ENCODE data around the gene MTFR1L.

MTFR1L gene

DNA sequence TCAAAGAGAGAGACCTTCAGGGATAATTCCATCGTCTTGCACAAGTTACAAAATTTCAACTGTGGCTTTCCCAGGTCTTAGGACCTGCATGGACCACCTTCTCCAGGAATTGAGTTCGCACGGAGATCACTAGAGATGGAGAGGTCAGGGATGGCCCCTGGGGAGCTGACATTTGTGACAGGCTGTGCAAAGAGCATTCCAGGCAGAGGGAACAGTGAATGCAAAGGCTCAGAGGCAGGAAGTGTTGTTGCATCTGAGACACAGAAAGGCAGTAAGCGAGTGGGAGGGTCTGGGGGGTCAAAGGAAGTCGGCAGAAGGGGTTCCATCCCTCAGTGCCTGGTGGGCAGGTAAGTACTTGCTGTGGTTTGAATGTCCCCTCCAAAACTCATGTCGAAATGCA lies 29.3 kb upstream of the MTFR1L start:
- DNase-seq (ENCODE audit: low read depth in 2 of 2, low spot score in 1 of 2) = no peak

DNA sequence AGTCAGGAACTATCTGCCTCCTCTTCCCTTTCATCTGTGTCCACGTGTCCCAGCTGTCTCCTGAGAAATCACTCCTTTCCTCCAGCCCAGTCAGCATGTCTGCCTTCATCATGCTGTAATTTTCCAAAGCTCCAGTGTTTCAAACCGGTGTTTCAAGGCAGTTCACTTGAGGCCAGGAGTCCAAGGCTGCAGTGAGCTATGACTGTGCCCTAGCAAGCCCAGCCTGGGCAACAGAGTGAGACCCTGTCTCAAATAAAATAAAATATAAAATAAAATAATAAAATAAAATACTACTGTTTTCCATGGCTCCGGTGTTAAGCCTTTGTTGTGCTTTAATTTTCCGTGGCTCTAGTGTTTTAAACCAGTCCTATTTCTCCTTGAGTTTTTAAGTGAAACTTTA lies 27.6 kb upstream of the MTFR1L start:
- DNase-seq (ENCODE audit: low read depth in 2 of 2, low spot score in 1 of 2) = no peak

DNA sequence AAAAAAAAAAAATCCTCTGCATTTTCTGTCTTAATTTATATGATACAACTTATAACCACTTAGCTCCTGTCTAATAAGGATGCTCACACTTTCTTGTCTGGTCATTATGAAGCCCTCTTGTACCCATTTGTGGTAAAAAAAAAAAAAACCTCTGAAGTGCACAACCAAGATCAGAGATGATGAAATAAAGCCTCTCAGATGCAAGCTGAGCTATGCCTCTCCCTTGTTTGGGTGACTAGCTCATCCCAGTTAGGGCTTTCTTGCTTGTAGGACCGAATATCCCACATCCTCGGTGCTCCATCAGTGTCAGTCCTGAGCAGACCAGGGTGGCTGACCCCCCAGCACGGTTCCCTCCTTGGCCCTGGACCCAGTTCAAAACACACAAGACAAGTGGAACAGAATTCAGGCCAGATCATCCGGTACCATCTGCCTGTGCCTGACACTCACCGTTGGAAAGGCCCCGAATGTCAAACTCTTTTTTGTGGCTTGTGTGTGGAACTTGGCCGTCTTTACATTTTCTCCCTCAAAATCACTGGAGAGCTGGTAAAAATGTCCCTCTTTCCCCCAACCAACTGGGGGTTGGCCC lies 26.1 kb upstream of the MTFR1L start:
- no peak for DNase-seq (ENCODE audit: low read depth in 2 of 2, low spot score in 1 of 2)

DNA sequence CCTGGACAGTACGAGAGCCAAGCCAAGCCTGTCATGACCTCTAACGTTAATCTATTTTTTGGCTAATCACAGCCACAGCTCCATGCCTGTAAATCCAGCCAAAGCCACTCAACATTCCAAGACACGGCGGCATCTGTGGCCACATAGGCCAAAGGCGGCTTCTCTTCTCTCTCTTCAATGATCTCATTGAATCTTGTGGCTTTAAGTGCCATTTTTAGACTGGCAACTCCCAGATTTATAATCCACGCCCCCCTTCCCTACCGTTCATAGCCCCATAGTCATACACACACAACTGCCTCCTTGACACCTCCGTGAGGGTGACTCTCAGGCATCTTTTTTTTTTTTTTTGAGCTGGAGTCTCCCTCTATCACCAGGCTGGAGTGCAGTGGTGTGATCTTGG lies 25.4 kb upstream of the MTFR1L start:
- no peak for DNase-seq (ENCODE audit: low read depth in 2 of 2, low spot score in 1 of 2)

DNA sequence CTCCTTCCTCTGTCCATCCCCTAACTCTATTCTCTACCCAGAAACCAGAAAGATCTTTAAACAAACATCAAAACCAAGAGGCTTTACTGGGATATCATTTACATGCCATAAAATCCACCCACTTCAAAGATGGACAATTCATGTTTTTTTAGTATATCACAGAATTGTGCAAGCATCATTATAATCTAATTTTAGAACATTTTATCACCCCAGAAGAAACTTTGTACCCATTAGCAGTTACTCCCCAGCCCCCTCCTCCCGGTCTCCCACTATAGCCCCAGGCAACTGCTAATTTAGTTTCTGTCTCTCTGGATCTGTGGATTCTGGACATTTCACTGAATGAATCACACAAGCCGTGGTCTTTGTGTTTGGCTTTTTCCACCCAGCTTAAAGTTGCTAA lies 24.5 kb upstream of the MTFR1L start:
- DNase-seq (ENCODE audit: low read depth in 2 of 2, low spot score in 1 of 2) = no peak

DNA sequence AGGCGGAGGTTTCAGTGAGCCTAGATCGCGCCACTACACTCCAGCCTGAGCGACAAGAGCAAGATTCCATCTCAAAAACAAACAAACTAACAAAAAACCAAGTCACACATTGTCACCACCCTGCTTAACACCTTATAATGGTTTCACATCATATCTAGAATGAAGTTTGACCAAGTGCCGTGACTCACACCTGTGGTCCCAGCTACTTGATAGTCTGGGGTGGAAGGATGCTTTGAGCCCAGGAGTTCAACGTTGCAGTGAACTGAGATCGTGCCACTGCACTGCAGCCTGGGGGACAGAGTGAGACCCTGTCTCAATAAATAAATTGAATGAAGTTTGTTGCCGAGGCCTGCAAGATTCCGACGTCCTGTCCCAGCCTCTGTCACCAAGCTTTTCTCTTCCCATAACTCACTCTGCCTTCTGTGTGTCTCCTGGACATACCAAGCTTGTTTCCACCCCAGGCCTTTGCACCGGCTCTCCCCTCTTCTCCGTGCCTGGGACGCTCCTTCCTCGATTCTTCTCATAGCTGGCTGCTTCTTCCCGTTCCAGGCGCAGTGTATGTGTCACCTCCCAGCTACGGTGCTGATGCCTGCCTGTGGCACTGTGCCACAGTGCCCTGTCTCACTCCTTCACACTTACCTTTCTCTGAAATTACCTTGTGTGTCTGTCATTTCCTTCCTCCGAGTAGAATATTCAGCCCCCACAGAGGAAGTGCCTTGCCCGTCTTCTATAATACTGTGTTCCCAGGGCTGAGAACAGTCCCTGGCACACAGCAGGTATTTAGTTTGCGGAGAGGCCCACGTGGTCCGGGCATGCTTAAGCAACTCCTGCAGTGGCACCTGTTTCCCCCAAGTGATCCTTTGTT lies 23.6 kb upstream of the MTFR1L start:
- no peak for DNase-seq (ENCODE audit: low read depth in 2 of 2, low spot score in 1 of 2)

DNA sequence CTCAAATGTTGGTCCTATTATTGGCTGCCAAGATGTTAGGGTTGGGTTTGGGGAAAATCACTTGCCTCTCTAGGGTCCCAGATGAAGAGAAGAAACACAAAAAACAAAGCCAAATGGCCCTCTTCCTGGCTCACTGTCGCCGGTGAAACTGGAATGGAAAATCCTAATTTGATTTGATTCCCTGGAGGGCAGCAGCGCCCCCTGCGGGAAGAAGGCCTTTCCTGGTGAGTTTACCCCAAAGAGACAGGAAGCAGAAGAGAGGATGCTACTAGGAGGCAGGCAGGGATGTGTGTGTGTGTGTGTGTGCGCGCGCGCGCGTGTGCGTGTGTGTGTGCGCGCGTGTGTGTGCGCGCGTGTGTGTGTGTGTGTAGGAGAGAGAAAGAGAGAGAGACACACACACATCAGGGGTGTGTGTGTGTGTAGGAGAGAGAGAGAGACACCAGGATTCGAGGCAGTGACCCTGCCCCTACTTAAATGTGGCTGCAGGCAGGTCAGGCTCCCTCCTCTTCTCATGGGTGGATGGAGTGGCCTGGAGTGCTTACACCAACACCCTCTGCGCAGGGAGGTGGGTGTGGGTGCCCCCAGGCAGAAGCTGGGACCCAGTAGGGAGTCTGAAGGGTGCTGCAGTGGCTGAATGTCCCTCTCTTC lies 22.8 kb upstream of the MTFR1L start:
- DNase-seq (ENCODE audit: low read depth in 2 of 2, low spot score in 1 of 2) = peak; percentile 49 to 73

DNA sequence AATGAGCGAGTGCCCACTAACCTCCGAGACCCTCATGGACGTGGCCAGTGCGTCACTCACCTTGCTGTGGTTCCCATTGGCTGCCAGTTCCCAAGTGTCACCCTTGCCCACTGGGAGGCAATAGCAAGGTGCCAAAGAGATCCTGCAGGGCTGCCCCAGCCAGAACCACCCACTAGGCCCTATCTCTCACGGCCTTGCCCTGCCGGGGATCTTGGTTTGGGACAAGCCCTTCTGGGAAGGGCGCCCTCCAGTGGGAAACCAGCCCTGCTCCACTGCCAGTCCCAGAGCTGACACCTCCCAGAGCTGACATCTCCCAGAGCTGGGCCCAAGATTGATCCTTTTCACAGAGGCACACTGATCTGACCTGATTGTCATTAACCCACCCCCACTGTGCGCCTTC lies 21.8 kb upstream of the MTFR1L start:
- no peak for DNase-seq (ENCODE audit: low read depth in 2 of 2, low spot score in 1 of 2)

DNA sequence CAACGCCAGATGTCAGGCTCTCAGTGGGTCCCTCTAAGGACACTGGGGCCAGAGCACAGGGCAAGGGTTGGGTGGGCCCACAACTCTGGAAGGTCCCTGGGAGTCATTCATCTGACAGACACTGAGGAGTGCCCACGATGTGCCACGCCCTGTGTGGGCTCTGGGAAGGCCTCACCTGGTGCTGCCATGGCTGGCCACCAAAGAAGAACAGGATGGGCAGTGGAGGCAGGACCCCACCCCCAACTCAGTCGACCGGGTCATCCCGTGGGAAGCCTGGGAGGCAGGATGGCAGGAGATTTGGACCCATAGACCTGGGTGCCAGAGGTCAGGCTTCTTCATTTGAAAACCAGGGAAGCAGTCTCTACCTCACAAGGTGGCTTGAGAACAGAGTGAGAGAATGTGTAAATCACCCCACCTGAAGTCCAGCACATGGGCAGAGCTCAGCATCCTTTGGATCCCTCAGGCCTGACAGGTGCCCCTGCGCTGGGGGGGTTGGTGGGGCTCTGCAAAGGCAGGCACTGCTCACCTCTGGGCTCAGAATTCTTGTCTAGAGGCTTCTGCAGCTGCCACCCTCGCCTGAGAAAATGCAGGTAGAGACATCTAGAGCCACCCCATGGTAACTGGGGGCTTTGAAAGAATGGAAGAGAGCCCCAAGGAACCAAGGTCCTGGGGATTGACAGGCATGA lies 20.9 kb upstream of the MTFR1L start:
- DNase-seq (ENCODE audit: low read depth in 2 of 2, low spot score in 1 of 2) = no peak

DNA sequence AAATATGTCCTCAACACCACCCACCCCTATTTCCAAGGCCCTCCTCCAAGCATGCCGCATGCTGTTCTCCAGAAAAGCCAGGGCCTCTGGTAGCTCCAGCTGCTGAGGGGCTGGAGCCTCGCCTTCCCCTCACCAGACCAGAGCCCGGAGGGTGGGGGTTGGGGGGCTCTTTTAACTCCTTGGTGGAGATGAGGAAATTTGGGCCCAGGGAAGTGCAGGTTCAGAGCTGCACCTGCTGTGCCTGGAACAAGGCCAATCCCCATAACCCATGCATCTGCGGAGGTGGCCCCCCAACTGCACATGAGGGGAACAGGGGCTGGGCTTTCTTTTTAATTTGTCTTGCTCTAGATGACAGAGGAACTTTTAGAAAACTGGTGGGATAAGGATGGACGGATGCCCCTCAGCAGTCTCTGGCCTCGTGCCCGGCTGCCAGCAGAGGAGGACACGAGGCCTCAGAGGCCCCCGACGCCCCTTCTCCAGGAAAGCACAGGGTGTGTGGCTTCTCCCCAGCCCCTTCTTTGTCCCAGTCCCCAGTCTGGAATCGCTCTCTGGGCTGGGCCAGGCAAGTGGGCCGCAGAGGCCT lies 20.3 kb upstream of the MTFR1L start:
- no peak for DNase-seq (ENCODE audit: low read depth in 2 of 2, low spot score in 1 of 2)

DNA sequence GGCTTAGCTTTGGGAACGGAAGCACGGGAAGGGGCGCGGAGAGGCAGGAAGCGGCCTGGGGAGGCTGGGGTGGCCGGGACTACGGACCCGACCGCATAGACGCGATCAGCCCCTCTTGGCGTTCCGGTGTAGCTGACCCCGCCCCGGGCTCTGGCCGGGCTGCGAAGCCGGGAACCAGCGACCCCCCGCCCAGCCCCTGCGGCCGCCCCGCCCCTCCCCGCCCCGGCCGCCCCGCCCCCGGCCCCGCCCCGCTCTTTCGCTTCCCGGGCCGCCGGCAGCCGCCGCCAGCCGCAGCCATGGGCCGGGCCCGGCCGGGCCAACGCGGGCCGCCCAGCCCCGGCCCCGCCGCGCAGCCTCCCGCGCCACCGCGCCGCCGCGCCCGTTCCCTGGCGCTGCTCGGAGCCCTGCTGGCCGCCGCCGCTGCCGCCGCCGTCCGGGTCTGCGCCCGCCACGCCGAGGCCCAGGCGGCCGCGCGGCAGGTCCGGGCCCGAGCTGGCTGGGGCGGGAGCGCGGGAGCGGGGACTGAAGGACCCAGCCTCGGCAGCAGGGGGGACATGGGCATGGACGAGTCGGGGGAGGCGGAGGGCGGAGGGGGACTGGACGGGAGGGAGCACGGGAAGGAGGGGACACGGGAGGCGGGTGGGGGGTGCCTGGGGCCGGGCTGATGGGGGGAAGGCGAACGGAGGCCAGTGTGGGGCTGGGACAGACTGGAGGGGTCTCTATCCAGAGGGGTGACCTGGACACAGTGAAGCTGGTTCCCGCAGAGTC lies 19.6 kb upstream of the MTFR1L start, which contains the start of gene SELENON:
SELENON (plus strand) TSS at position 259 of the 768 bp plus-strand sequence; CDS start at position 297, 38 bp downstream.
- no peak for DNase-seq (ENCODE audit: low read depth in 2 of 2, low spot score in 1 of 2)

DNA sequence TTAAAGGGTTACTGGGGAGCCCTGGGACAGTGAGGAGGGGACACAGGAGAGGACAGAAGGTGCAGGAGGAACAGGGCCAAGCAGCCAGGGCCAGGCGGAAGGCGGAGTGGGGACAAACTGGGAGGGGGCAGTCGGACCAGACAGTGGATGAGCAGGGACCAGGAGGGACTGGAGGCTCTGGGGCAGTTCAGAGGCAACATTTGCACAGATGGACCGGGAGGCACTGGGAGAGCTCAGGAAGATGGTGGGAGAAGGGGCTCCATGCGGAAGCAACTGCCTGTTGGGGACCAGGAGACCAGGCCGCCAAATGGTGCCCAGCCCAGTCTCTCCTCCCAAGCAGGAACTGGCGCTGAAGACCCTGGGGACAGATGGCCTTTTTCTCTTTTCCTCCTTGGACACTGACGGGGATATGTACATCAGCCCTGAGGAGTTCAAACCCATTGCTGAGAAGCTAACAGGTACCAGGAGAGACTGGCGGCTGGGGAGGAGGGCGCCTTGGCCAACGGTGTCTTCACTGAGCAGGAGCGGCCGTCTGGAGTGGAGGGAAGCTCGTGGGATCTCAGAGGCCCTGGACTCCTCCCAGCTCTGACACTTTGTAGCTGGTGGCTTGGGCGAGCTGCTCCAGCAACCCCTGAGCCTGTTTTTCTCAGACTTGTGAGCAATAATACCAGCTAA lies 18.9 kb upstream of the MTFR1L start:
- no peak for DNase-seq (ENCODE audit: low read depth in 2 of 2, low spot score in 1 of 2)

DNA sequence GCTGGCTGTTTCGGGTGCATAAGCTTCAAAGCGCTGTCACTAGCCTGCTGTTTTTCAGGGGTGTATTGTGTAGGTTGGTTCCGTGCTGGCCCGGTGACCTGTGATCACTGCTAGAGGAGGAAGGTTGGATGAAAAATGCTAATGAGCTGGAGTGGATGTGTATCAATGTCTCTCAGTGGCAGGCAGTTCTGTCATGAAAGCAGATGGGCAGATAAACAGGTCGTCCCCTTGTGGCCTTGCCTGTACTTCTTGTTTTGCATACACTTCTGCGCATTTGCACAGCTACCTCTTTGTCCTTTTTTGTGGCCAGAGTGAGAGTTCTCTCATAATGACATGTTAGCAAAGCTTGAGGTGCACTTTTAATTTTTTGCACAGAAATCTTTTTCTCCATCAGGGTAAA lies 16.8 kb upstream of the MTFR1L start:
- DNase-seq (ENCODE audit: low read depth in 2 of 2, low spot score in 1 of 2) = no peak

DNA sequence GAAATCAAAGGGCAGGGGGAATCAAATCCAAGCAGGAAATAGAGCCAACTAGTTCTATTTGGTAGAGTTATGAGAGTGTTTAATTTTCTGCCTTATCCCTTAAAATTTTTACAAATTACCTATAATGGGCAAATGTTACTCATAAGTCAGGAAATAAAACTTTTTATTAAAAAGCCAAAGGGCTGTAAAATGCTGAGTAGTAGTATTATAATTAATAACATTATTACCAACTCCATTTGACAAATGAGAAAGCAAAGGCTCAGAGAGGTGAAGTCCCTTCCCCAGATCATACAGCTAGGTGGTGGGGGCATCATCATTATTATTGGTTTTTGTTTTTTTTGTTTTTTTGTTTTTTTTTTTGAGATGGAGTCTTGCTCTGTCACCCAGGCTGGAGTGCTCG lies 16.4 kb upstream of the MTFR1L start:
- DNase-seq (ENCODE audit: low read depth in 2 of 2, low spot score in 1 of 2) = no peak

DNA sequence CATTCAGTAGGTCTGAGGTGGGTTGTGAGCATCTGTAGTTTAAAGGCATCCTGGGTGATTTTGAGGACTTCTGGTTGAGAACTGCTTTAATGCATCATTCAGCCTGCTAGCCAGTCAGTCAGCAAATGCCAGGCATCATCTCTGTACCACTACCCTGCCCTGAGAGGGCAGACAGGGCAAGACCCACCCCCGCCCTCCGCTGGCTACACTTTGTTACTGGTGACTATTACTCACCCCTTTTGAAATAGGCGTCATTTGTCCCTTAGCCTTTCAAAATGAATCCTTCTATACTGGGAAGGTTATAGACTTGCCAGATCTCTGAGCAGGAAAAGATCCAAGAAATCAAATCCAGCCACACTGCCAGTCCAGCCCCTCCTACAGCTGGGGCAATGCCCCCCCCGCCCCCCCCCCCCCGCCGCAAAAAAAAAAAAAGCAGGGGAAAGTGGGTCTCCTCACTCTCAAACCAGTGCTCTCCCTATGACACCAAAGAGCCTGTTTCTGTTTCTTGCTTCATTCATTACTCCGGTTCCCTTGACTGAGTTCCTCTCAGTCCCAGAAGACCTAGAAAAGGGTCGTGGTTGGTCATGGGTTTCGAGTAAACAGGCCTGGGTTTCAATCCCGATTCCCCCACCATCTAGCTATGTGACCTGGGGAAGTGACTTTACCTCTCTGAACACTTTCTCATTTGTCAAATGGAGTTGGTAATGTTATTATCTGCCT lies 15.3 kb upstream of the MTFR1L start:
- no peak for DNase-seq (ENCODE audit: low read depth in 2 of 2, low spot score in 1 of 2)

DNA sequence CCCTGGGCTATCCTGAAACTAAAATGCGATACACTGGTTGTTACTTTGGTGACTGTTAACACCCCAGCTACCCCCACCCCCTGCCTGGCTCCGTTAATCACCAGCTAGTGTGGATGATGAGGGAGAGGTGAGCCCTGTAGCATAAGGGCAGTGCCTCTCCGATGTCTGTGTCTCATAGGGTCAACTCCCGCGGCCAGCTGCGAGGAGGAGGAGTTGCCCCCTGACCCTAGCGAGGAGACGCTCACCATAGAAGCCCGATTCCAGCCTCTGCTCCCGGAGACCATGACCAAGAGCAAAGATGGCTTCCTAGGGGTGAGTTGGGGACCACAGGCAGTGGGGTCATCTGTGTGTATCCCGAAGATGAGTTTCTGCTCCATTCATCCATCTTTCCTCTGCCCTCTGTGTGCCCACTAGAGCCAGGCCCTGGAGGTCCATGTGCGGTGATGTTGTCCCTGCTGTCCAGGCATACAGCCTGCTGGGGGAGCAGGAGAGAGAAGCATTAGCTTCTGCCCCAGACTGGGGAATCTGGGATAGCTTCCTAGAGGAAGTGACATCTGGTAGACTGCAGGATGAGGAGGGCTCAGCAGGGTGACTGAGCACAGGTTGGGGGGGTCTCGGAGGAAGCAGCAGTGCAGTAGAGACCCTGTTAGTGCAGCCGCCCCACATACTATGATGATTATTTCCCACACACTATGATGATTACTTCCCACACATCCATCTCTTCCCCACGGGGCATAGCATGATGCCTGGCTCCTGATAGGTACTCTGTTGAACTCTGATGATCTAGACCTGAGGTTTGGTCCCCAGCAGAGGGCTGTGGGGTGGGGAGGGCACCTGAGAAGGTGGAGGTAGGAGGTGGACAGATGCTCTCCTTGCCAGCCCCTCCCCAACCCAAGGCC lies 14.5 kb upstream of the MTFR1L start:
- DNase-seq (ENCODE audit: low read depth in 2 of 2, low spot score in 1 of 2) = no peak

DNA sequence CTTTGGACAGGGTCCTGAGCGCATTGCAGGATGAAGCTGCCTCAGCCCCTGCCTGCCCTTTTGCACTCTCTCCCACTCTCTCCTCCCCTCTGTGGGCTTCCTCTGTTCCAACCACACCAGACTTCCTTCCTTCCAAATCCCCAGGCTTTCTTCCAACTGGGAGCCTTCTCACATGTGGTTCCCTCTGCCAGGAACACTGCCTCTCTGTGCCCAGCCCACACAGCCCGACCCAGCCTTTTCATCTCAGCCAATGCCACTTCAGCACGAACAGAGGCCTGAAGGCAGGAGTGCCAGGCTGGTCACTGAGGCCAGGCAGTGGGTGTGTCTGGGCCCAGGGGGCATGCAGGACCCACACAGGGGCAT lies 13.9 kb upstream of the MTFR1L start:
- no peak for DNase-seq (ENCODE audit: low read depth in 2 of 2, low spot score in 1 of 2)

DNA sequence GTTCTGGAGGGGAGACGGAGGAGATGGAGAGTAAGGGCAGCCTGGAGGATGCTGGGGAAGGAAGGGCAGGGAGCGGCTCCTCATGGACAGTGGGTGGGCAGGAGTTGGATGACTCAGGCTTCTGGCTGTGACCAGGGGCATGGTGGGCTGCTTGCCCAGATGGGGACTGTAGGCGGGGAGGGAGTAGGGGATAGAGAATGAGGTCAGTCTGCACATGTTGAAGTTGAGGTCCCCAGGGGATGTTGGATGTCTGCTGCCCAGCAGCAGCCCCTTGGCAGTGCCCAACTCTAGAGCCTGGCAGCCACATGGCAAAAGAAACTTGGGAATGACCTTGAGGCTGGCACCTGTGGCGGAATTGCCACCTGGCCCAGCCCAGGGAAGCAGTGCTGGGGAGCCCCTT lies 13.3 kb upstream of the MTFR1L start:
- no peak for DNase-seq (ENCODE audit: low read depth in 2 of 2, low spot score in 1 of 2)

Data from stimulated activated CD8-positive, alpha-beta memory T cell treated with anti-CD3 and anti-CD28 coated beads, Interleukin-4, amount 100 ng/mL, for 1 hour (primary cell).